GM23338 (cell line): ENCODE data around the gene PNPLA5. TPM values are rescaled to one million over a fixed set of nuclear protein-coding genes. Genes with fewer than 3 reads are reported as not detected.

Source experiments
- ATAC-seq: fragments of 200-7000 bp; cut with Tn5 transposase; 3 replicates; pipeline ENCODE4 v1.9.1; 2020
- DNase-seq: peaks from one replicate; pipeline ENCODE4 v3.0.0-alpha.2; 2015; ENCODE audit warnings: low spot score
- H2AFZ ChIP-seq: fragments of 200-600 bp; sonication (generic); 2 replicates; pipeline ENCODE4 v1.8.0; 2016; ENCODE audit warnings: antibody characterized with exemption, mild to moderate bottlenecking, moderate library complexity
- H3F3A ChIP-seq: fragments of 200-600 bp; sonication (generic); replicated peaks from 2 replicates; pipeline ENCODE4 v1.8.0; 2017; ENCODE audit warnings: antibody characterized with exemption, mixed run types, low read depth
- H3K27ac ChIP-seq: fragments of 200-600 bp; sonication (generic); 2 replicates; pipeline ENCODE4 v1.6.1; 2016; ENCODE audit warnings: low read depth
- H3K27me3 ChIP-seq: fragments of 200-600 bp; sonication (generic); 2 replicates; pipeline ENCODE4 v1.8.0; 2016; ENCODE audit warnings: mild to moderate bottlenecking, mixed run types, moderate library complexity; ENCODE audit not compliant: insufficient read depth
- H3K36me3 ChIP-seq: fragments of 200-600 bp; sonication (generic); 2 replicates; pipeline ENCODE4 v1.8.0; 2016; ENCODE audit warnings: mild to moderate bottlenecking; ENCODE audit not compliant: insufficient read depth
- H3K4me1 ChIP-seq: fragments of 200-600 bp; sonication (generic); 2 replicates; pipeline ENCODE4 v1.8.0; 2016; ENCODE audit warnings: mild to moderate bottlenecking, moderate library complexity; ENCODE audit not compliant: insufficient read depth
- H3K4me2 ChIP-seq: fragments of 200-600 bp; sonication (generic); 2 replicates; pipeline ENCODE4 v1.7.1; 2017; ENCODE audit warnings: mixed run types
- H3K4me3 ChIP-seq: fragments of 200-600 bp; sonication (generic); 2 replicates; pipeline ENCODE4 v1.6.1; 2016; ENCODE audit warnings: mixed run types
- H3K79me2 ChIP-seq: fragments of 200-600 bp; sonication (generic); replicated peaks from 2 replicates; pipeline ENCODE4 v1.8.0; 2017; ENCODE audit warnings: mild to moderate bottlenecking; ENCODE audit not compliant: insufficient read depth
- H3K9me2 ChIP-seq: fragments of 200-600 bp; sonication (generic); 2 replicates; pipeline ENCODE4 v1.8.0; 2017; ENCODE audit not compliant: insufficient read depth
- H4K20me1 ChIP-seq: fragments of 200-600 bp; sonication (generic); replicated peaks from 2 replicates; pipeline ENCODE4 v1.8.0; 2017; ENCODE audit warnings: mild to moderate bottlenecking; ENCODE audit not compliant: insufficient read depth
- H3K27ac Mint-ChIP-seq: 2 replicates; pipeline ENCODE4 v1.8.0; 2020; ENCODE audit warnings: inconsistent platforms, mild to moderate bottlenecking, moderate library complexity, mixed read lengths
- H3K27me3 Mint-ChIP-seq: 3 replicates; pipeline ENCODE4 v1.8.0; 2022; ENCODE audit warnings: low read depth, mild to moderate bottlenecking, moderate library complexity, mixed read lengths, inconsistent platforms; ENCODE audit not compliant: insufficient read depth, poor library complexity
- H3K36me3 Mint-ChIP-seq: 3 replicates; pipeline ENCODE4 v1.8.0; 2021; ENCODE audit warnings: low read depth, mild to moderate bottlenecking, inconsistent platforms, moderate library complexity, mixed read lengths
- H3K4me1 Mint-ChIP-seq: 3 replicates; pipeline ENCODE4 v1.8.0; 2020; ENCODE audit warnings: mild to moderate bottlenecking, inconsistent platforms, mixed read lengths
- H3K4me3 Mint-ChIP-seq: 3 replicates; pipeline ENCODE4 v1.8.0; 2021; ENCODE audit warnings: moderate library complexity, mild to moderate bottlenecking, inconsistent platforms, mixed read lengths
- H3K9me3 Mint-ChIP-seq: 3 replicates; pipeline ENCODE4 v1.8.0; 2020; ENCODE audit warnings: moderate library complexity, mild to moderate bottlenecking, inconsistent platforms, mixed read lengths
- CREB1 ChIP-seq: fragments of 250-450 bp; sonication (Bioruptor Pico); IDR thresholded peaks from 2 replicates; pipeline ENCODE4 v1.5.0; 2020; ENCODE audit warnings: low read depth, mild to moderate bottlenecking, moderate library complexity
- CTCF ChIP-seq, 2 experiments: fragments of 200-600 bp in 1 of 2; sonication (generic) in 1 of 2; conservative IDR thresholded peaks; 2 replicates each; pipeline versions ENCODE4 v1.5.1 to v1.6.1; 2016 to 2017; ENCODE audit warnings: antibody characterized with exemption in 2 of 2, low read depth in 2 of 2, mild to moderate bottlenecking in 2 of 2, moderate library complexity in 1 of 2
- EZH2 ChIP-seq: fragments of 200-600 bp; sonication (generic); IDR thresholded peaks from one replicate; pipeline ENCODE4 v1.8.0; 2017; ENCODE audit warnings: antibody characterized with exemption, mild to moderate bottlenecking, low read depth; ENCODE audit not compliant: unreplicated experiment
- EZH2phosphoT487 ChIP-seq: fragments of 200-600 bp; sonication (generic); IDR thresholded peaks from one replicate; pipeline ENCODE4 v1.8.1; 2018; ENCODE audit warnings: antibody characterized with exemption; ENCODE audit not compliant: unreplicated experiment
- JUNB ChIP-seq: IDR thresholded peaks from one replicate; pipeline ENCODE4 v1.6.1; 2016; ENCODE audit warnings: antibody characterized with exemption; ENCODE audit not compliant: unreplicated experiment
- NANOG ChIP-seq: IDR thresholded peaks from 2 replicates; pipeline ENCODE4 v1.6.1; 2016; ENCODE audit warnings: antibody characterized with exemption, borderline replicate concordance
- POLR2AphosphoS5 ChIP-seq: IDR thresholded peaks from 2 replicates; pipeline ENCODE4 v1.6.1; 2016; ENCODE audit warnings: antibody characterized with exemption, low read depth
- STAT1 ChIP-seq: IDR thresholded peaks from one replicate; pipeline ENCODE4 v1.6.1; 2016; ENCODE audit warnings: antibody characterized with exemption; ENCODE audit not compliant: unreplicated experiment
- ZNF114 ChIP-seq: fragments of 250-450 bp; sonication (Bioruptor Pico); IDR thresholded peaks from 2 replicates; pipeline ENCODE4 v1.5.0; 2020; ENCODE audit warnings: mild to moderate bottlenecking, moderate library complexity
- ZNF331 ChIP-seq: fragments of 250-450 bp; sonication (Bioruptor Pico); IDR thresholded peaks from 2 replicates; pipeline ENCODE4 v1.5.0; 2020; ENCODE audit warnings: low read depth, mild to moderate bottlenecking, moderate library complexity
- polyA plus RNA-seq: library from polyadenylated mRNA; unstranded; fragments of >200 nt; fragmentation: Nextera tagmentation; extraction: Ambion mirVana; gene quantifications from 2 replicates; pipeline ENCODE4 v1.2.1, GENCODE V29; 2016
- total RNA-seq: library from RNA; depleted of rRNA; stranded (reverse); fragments of >200 nt; shearing (Covaris generic); gene quantifications from 2 replicates; pipeline ENCODE4 v1.2.3, GENCODE V29; 2014
- TF ChIP-seq, protein P1 (sequence below): IDR thresholded peaks from 2 replicates; pipeline ENCODE4 v1.6.1; 2016; ENCODE audit warnings: antibody characterized with exemption
- TF ChIP-seq, protein P2 (sequence below): IDR thresholded peaks from one replicate; pipeline ENCODE4 v1.6.1; 2018; ENCODE audit warnings: antibody characterized with exemption; ENCODE audit not compliant: unreplicated experiment

Gene PNPLA5
- total and polyA plus RNA-seq, 2 experiments from 2014 or later: 2.3 to 6.8 TPM

DNA sequence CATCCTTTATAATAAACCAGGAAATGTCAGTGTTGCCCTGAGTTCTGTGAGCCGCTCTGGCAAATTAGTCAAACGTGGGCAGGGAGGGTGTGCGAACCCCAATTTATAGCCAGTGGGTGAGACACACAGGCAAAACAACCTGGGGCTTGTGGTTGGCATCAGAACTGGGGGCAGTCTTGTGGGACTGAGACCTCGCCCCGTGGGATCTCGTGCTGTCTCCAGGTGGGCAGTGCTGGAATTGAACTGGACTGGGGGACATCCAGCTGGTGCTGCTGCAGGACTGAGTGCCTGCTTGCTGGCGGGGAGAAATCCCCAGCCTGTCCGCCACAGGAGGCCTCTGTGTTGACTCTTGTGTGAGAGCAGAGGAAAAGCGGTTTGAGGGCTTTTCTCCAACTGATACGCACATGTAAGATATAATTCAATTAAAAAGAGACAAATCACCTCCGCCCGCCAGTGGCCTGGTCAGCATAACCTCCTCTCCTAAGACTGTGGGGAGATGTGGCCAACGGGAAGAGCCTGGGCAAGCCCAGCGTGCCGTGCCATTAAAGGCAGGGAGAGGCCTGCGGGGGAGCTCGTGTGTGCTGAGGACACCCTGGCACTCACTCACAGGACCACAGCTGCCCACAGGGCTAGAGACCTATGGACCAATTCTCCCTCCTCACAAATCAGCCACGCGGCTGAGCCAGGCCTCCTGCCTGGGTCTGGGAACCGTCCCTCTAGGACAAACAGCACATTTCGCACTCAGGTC is 47.9 kb downstream of the PNPLA5 start (continued):
- TF ChIP-seq JUNB (no peak), ZNF114 (no peak), NANOG (no peak), EZH2 (no peak), CTCF (conservative IDR thresholded peaks at IDR 0.05; ENCODE audit: low read depth in 2 of 2) (no peak), ZNF331 (CRISPR knock-in tag) (no peak), POLR2AphosphoS5 (no peak), CREB1 (CRISPR knock-in tag) (no peak), STAT1 (no peak)

GRCh38 chr22:43841742-43842141 is 50.1 kb downstream of the PNPLA5 start:
- Histone ChIP-seq H3K36me3 (no peaks in the 10 kb centered on the region), H3K79me2 (peaks cover 41% of the 10 kb centered on the region), H3F3A (no peaks in the 10 kb centered on the region), H3K4me1 (no peaks in the 10 kb centered on the region), H4K20me1 (peaks cover 3% of the 10 kb centered on the region), H3K27me3 (no peaks in the 10 kb centered on the region), H3K9me2 (no peaks in the 10 kb centered on the region), H3K4me3 (no peak overlapping the region), H3K27ac (no peak overlapping the region), H2AFZ (no peak overlapping the region), H3K4me2 (no peak overlapping the region)
- Mint-ChIP-seq H3K27me3 (peaks cover 14% of the 10 kb centered on the region), H3K9me3 (no peaks in the 10 kb centered on the region; the same call in 2 of the 3 replicates), H3K4me1 (peaks cover 20% of the 10 kb centered on the region), H3K36me3 (peaks cover 12% of the 10 kb centered on the region; the same call in 2 of the 3 replicates), H3K27ac (no peak overlapping the region), H3K4me3 (no peak overlapping the region)
- ATAC-seq: no peak
- DNase-seq: no peak
- no peak for TF ChIP-seq ZNF114
- TF ChIP-seq JUNB: no peak
- TF ChIP-seq CTCF (conservative IDR thresholded peaks at IDR 0.05; ENCODE audit: low read depth in 2 of 2): no peak
- TF ChIP-seq EZH2phosphoT487: no peak
- no peak for TF ChIP-seq EZH2
- no peak for TF ChIP-seq ZNF331 (CRISPR knock-in tag)
- TF ChIP-seq CREB1 (CRISPR knock-in tag): no peak
- TF ChIP-seq, protein P1, sequence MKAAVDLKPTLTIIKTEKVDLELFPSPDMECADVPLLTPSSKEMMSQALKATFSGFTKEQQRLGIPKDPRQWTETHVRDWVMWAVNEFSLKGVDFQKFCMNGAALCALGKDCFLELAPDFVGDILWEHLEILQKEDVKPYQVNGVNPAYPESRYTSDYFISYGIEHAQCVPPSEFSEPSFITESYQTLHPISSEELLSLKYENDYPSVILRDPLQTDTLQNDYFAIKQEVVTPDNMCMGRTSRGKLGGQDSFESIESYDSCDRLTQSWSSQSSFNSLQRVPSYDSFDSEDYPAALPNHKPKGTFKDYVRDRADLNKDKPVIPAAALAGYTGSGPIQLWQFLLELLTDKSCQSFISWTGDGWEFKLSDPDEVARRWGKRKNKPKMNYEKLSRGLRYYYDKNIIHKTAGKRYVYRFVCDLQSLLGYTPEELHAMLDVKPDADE: no peak
- TF ChIP-seq STAT1: no peak
- TF ChIP-seq NANOG: no peak
- TF ChIP-seq, protein P2, sequence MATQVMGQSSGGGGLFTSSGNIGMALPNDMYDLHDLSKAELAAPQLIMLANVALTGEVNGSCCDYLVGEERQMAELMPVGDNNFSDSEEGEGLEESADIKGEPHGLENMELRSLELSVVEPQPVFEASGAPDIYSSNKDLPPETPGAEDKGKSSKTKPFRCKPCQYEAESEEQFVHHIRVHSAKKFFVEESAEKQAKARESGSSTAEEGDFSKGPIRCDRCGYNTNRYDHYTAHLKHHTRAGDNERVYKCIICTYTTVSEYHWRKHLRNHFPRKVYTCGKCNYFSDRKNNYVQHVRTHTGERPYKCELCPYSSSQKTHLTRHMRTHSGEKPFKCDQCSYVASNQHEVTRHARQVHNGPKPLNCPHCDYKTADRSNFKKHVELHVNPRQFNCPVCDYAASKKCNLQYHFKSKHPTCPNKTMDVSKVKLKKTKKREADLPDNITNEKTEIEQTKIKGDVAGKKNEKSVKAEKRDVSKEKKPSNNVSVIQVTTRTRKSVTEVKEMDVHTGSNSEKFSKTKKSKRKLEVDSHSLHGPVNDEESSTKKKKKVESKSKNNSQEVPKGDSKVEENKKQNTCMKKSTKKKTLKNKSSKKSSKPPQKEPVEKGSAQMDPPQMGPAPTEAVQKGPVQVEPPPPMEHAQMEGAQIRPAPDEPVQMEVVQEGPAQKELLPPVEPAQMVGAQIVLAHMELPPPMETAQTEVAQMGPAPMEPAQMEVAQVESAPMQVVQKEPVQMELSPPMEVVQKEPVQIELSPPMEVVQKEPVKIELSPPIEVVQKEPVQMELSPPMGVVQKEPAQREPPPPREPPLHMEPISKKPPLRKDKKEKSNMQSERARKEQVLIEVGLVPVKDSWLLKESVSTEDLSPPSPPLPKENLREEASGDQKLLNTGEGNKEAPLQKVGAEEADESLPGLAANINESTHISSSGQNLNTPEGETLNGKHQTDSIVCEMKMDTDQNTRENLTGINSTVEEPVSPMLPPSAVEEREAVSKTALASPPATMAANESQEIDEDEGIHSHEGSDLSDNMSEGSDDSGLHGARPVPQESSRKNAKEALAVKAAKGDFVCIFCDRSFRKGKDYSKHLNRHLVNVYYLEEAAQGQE: no peak
